ENCODE measurements around the gene IL18RAP. TPM values are rescaled to one million over a fixed set of nuclear protein-coding genes. Genes with fewer than 3 reads are reported as not detected.

Gene IL18RAP
- total RNA-seq, 1 donor from 2014 or later, result 4.9 TPM

- Histone ChIP-seq H3K4me1 (no peaks in the 10 kb centered on the region), H3K27me3 (peaks cover 12% of the 10 kb centered on the region), H3K4me3 (no peak overlapping the region), H3K27ac (no peak overlapping the region), H3K9me3 (no peaks in the 10 kb centered on the region), H3K36me3 (no peaks in the 10 kb centered on the region)
- intact Hi-C loops (cut with DNase I), result no loop called here
- DNase-seq, result no peak
- no peak for ATAC-seq
- TF ChIP-seq, protein P1, sequence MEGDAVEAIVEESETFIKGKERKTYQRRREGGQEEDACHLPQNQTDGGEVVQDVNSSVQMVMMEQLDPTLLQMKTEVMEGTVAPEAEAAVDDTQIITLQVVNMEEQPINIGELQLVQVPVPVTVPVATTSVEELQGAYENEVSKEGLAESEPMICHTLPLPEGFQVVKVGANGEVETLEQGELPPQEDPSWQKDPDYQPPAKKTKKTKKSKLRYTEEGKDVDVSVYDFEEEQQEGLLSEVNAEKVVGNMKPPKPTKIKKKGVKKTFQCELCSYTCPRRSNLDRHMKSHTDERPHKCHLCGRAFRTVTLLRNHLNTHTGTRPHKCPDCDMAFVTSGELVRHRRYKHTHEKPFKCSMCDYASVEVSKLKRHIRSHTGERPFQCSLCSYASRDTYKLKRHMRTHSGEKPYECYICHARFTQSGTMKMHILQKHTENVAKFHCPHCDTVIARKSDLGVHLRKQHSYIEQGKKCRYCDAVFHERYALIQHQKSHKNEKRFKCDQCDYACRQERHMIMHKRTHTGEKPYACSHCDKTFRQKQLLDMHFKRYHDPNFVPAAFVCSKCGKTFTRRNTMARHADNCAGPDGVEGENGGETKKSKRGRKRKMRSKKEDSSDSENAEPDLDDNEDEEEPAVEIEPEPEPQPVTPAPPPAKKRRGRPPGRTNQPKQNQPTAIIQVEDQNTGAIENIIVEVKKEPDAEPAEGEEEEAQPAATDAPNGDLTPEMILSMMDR (IDR thresholded peaks at IDR 0.05), result no peak
These were observed 51.8 kb downstream of the IL18RAP start for GRCh38 chr2:102474785-102475184.

GRCh38 chr2:102478686-102479470 is 55.9 kb downstream of the IL18RAP start:
- H3K27me3 ChIP-seq, result peaks cover 8% of the 10 kb centered on the region
- H3K4me1 ChIP-seq, result no peaks in the 10 kb centered on the region
- TF ChIP-seq, protein P1 (IDR thresholded peaks at IDR 0.05), result no peak
- H3K36me3 ChIP-seq, result no peaks in the 10 kb centered on the region
- intact Hi-C loops (cut with DNase I), result no loop called here
- DNase-seq, result no peak
- H3K27ac ChIP-seq, result no peak overlapping the region
- no peaks in the 10 kb centered on the region for H3K9me3 ChIP-seq
- H3K4me3 ChIP-seq, result no peak overlapping the region
- no peak for ATAC-seq

GRCh38 chr2:102480285-102481195 is 57.6 kb downstream of the IL18RAP start:
- H3K27ac ChIP-seq, result no peak overlapping the region
- H3K4me1 ChIP-seq, result no peaks in the 10 kb centered on the region
- H3K27me3 ChIP-seq, result peaks cover 3% of the 10 kb centered on the region
- no peaks in the 10 kb centered on the region for H3K9me3 ChIP-seq
- intact Hi-C loops (cut with DNase I), result no loop called here
- no peak overlapping the region for H3K4me3 ChIP-seq
- DNase-seq (no peak), ATAC-seq (no peak)
- H3K36me3 ChIP-seq, result no peaks in the 10 kb centered on the region
- TF ChIP-seq, protein P1 (IDR thresholded peaks at IDR 0.05), result no peak

DNA sequence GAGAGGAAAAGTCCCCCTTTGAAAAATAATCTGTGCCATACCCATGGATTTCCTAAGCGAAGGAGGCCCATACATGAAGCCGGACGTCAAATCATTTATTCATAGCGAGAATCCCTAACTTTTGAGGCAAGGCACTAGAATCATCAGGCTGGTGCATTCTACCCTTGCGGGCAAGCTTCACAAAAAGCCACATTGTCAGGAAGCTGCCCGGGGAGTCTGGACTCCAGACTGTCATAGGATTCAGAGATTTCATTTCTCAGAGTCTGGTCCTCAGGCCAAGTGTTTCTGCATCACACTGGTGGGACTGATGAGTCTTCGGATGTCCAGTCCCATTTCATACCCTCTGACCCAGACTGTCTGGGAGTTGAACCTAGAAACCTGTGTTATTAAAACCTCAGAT is 59.0 kb downstream of the IL18RAP start:
- ATAC-seq, result no peak

GRCh38 chr2:102483086-102483485 is 60.1 kb downstream of the IL18RAP start:
- no peak overlapping the region for H3K4me3 ChIP-seq
- no peak overlapping the region for H3K27ac ChIP-seq
- H3K4me1 ChIP-seq, result no peaks in the 10 kb centered on the region
- intact Hi-C loops (cut with DNase I), result no loop called here
- TF ChIP-seq, protein P1 (IDR thresholded peaks at IDR 0.05), result no peak
- no peaks in the 10 kb centered on the region for H3K9me3 ChIP-seq
- no peaks in the 10 kb centered on the region for H3K36me3 ChIP-seq
- no peak for ATAC-seq
- peaks cover 3% of the 10 kb centered on the region for H3K27me3 ChIP-seq
- no peak for DNase-seq

More for the DNA sequence above, 59.0 kb downstream of the IL18RAP start:
- TF ChIP-seq, protein P1 (IDR thresholded peaks at IDR 0.05), result no peak
- no peak overlapping the region for H3K27ac ChIP-seq
- H3K9me3 ChIP-seq, result no peaks in the 10 kb centered on the region
- peaks cover 3% of the 10 kb centered on the region for H3K27me3 ChIP-seq
- no peak for DNase-seq
- intact Hi-C loops (cut with DNase I), result no loop called here
- H3K4me1 ChIP-seq, result no peaks in the 10 kb centered on the region
- H3K4me3 ChIP-seq, result no peak overlapping the region
- H3K36me3 ChIP-seq, result no peaks in the 10 kb centered on the region
